AG04450 (cell line): ENCODE results near the gene PYGB. TPM values are rescaled to one million over a fixed set of nuclear protein-coding genes. Genes with fewer than 3 reads are reported as not detected.

Experiments
- CTCF ChIA-PET: fragments of 300-600, 350-600 bp; formaldehyde crosslinking; extraction: SDS; loops from one replicate; lab custom pipeline; 2022; ENCODE audit warnings: antibody characterized with exemption, inconsistent platforms; lab: Charles Lee
- POLR2A ChIA-PET: fragments of 350-600 bp; formaldehyde crosslinking; extraction: SDS; loops from one replicate; lab custom pipeline; 2021; ENCODE audit warnings: antibody characterized with exemption, inconsistent platforms; lab: Yijun Ruan, JAX
- DNase-seq: peaks from one replicate; pipeline ENCODE4 v3.0.0-alpha.2; 2011; ENCODE audit warnings: low read depth, low spot score
- H3K27ac ChIP-seq: one replicate; pipeline ENCODE4 v1.5.1; 2012; ENCODE audit warnings: low read depth, low read length, control low read depth
- H3K27me3 ChIP-seq: one replicate; pipeline ENCODE4 v1.6.0; 2012; ENCODE audit warnings: low read length; ENCODE audit not compliant: control insufficient read depth, insufficient read depth
- H3K4me3 ChIP-seq: 2 replicates; pipeline ENCODE4 v1.5.1; 2011; ENCODE audit warnings: mild to moderate bottlenecking, low read depth, low read length, control low read depth
- H3K9me3 ChIP-seq: 2 replicates; pipeline ENCODE4 v1.5.1; 2012; ENCODE audit warnings: low read length; ENCODE audit not compliant: control insufficient read depth, insufficient read depth
- polyA plus RNA-seq: library from polyadenylated mRNA; depleted of rRNA; stranded (reverse); fragments of >200 nt; gene quantifications from 2 replicates; pipeline ENCODE4 v1.2.3, GENCODE V29; 2011
- TF ChIP-seq, protein P1 (sequence below): IDR thresholded peaks from 2 replicates; pipeline ENCODE4 v1.5.1; 2011; ENCODE audit warnings: low read depth, low read length, control low read depth, inconsistent platforms

The PYGB gene
- polyA plus RNA-seq, 1 experiment: 43.2 TPM

DNA sequence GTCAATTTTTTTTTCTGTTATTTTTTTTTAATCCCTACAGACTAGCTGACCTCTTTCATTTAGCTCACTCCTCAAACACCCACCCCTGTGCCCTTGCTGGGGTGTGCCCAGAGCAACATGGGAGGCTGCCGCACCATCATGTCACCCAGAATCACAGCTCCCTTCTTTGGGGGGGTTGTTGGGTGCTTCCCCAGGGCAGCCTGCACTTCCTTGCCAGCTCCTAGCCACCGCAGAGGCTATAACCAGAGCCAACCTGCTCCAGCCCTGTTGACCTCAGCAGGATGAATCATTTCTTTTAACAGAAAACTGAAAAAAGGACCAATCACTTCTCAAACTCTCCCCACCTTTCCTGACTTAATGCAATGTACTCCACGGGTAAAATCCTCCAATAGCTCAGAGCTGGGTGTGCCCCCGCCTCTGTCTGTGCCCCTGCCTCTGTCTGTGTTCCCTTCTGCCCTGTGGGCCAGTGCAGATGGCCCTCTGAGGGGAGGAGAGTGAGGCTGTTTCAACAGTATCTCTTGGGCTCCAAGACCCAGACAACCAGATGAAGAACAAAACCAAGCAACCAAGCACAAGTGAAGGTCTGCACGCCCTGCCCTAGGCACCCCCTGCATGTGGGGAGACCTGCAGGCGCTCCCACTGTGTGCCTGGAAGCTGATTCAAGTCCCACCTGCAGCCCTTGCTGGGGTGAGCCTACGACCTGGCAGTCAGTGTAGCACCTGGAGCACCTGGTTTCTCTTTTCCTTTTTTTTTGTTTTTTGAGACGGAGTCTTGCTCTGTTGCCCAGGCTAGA lies 67.7 kb downstream of the PYGB start:
- TF ChIP-seq, protein P1, sequence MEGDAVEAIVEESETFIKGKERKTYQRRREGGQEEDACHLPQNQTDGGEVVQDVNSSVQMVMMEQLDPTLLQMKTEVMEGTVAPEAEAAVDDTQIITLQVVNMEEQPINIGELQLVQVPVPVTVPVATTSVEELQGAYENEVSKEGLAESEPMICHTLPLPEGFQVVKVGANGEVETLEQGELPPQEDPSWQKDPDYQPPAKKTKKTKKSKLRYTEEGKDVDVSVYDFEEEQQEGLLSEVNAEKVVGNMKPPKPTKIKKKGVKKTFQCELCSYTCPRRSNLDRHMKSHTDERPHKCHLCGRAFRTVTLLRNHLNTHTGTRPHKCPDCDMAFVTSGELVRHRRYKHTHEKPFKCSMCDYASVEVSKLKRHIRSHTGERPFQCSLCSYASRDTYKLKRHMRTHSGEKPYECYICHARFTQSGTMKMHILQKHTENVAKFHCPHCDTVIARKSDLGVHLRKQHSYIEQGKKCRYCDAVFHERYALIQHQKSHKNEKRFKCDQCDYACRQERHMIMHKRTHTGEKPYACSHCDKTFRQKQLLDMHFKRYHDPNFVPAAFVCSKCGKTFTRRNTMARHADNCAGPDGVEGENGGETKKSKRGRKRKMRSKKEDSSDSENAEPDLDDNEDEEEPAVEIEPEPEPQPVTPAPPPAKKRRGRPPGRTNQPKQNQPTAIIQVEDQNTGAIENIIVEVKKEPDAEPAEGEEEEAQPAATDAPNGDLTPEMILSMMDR: no peak
- CTCF ChIA-PET: interaction anchor here (1.6 to 2.0 kb wide), 2 partner anchors 20 to 83 kb away, joined by 7 to 9 read pairs; no protein-coding TSS in a partner anchor
- H3K27ac ChIP-seq: no peak overlapping the region
- no peaks in the 10 kb centered on the region for H3K9me3 ChIP-seq
- POLR2A ChIA-PET: no interaction called here
- H3K27me3 ChIP-seq: no peaks in the 10 kb centered on the region
- H3K4me3 ChIP-seq: no peak overlapping the region
- DNase-seq: no peak

DNA sequence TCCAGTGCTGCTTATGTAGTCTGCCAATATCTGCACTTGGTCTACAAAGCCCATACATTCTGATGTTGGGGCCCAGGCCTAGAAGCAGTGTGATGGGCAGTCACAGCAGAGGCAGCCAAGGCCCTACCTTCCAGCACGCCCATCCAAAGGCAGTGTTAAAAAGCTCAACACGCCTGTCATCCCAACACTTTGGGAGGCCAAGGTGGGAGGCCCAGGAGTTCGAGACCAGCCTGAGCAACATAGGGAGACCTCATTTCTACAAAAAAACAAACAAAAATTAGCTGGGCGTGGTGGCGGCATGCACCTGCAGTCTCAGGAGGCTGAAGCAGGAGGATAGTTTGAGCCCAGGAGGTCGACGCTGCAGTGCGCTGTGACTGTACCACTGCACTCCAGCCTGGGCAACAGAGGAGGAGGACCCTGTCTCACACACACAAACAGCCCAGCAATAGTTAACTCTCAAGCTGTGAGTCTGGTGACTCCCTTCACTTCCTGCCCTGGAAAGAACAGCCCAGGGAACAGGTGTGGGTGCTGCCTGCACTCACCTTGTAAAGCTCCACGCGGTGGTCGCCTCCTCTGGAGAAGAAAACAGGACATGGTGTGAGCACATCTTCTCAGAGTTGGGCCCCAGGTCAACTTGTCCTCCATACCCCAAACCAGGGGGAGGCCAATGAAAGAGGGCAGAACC lies 68.8 kb downstream of the PYGB start:
- CTCF ChIA-PET: interaction anchor here (1.1 kb wide), 1 partner anchor 82 kb away, joined by 4 read pairs; no protein-coding TSS in a partner anchor
- Histone ChIP-seq H3K27me3 (no peaks in the 10 kb centered on the region), H3K9me3 (no peaks in the 10 kb centered on the region), H3K27ac (no peak overlapping the region), H3K4me3 (no peak overlapping the region)
- TF ChIP-seq, protein P1: no peak
- DNase-seq: no peak
- POLR2A ChIA-PET: no interaction called here

DNA sequence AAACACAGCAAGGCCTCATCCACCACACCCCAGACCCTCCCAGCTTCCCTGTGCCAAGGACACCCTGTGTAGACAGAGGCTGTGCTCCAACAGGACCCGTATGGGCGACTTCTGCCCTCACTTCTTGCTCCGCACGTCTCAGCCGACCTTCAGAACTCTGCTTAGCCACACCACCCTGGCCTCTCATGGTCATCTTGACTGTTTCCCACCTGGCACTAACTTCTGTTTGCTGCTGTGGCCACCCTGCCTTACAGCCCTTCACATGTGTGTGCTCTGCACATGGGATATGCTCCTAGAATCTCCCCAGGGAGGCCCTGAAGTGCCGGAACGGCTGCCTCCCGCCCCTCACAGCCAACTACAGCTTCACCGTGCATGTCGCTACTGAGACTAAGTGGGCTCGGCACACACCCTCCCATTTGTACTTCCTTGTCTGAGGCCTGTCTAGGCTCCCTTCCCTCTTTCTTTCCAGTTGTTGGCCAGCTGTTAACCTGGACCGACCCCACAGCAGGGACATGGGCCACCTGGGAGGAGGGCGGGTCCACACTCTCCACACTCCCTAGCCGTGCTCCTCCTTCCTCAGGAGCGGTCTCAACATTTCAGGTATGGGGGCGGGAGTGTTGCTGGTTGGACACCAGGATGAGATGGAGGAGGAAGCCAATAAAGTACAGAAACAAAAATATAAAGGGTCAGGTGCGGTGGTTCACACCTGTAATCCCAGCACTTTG lies 69.6 kb downstream of the PYGB start:
- ChIA-PET CTCF (interaction anchor here (1.1 kb wide), 1 partner anchor 81 kb away, joined by 4 read pairs; no protein-coding TSS in a partner anchor), POLR2A (no interaction called here)
- no peak for DNase-seq
- no peaks in the 10 kb centered on the region for H3K27me3 ChIP-seq
- TF ChIP-seq, protein P1: no peak
- H3K4me3 ChIP-seq: no peak overlapping the region
- H3K27ac ChIP-seq: no peak overlapping the region
- no peaks in the 10 kb centered on the region for H3K9me3 ChIP-seq

DNA sequence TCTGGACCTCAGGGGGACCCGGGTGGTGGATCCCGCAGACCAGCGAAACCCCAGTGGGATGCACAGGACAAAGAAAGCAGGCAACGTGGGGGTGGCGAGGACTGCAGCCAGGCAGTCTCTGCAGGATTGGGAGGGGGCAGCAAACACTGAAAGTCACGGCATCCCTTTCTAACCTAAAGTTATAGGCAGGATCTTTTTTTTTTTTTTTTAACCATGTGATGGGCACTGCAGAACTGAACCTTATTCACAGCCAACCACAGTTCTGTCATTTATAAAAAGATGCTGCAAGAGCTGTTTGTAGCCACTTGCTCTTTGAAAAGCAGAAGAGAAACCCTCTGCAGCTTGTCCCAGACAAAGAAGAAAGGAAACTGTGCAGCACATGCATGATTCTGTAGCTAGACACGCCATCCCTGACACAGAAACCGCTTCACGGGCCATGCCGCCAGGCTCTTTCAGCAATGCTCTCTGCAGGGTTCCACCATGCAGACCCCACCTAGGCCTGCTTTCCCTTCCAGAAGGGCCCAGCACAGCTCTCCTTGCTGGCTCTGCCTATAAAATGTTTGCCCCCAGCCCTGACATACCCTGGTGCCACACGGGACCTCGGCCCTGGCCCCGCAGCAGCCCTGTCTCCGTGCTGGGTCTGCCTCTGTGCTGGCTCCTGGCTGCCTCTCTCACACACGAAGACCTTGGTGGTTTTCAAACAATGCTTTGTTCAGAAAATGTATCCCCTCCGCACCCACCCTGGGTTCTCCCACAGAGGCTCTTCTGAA lies 70.8 kb downstream of the PYGB start:
- Histone ChIP-seq H3K4me3 (no peak overlapping the region), H3K27ac (no peak overlapping the region), H3K27me3 (no peaks in the 10 kb centered on the region), H3K9me3 (no peaks in the 10 kb centered on the region)
- ChIA-PET POLR2A (no interaction called here), CTCF (interaction anchor here (0.8 kb wide), 1 partner anchor 37 kb away, joined by 3 read pairs; no protein-coding TSS in a partner anchor)
- DNase-seq: no peak
- TF ChIP-seq, protein P1: no peak
